Immature natural killer cell (primary cell): Measurements from ENCODE around the gene ATP11C. TPM values are rescaled to one million over a fixed set of nuclear protein-coding genes. Genes with fewer than 3 reads are reported as not detected.
A peak's percentile ranks its signal among the peaks of the same experiment; 100 is the strongest.

Experiments used
- DNase-seq, 3 donors: peaks; one replicate each; pipeline ENCODE4 v3.0.0; 2022; ENCODE audit warnings: mixed read lengths in 1 of 3
- H3K27ac Mint-ChIP-seq, 6 donors: one replicate each; pipeline ENCODE4 v1.8.0; 2020; ENCODE audit warnings: mixed read lengths in 6 of 6, mild to moderate bottlenecking in 5 of 6, inconsistent platforms in 4 of 6, moderate library complexity in 3 of 6
- H3K27me3 Mint-ChIP-seq, 3 donors: one replicate each; pipeline ENCODE4 v1.8.0; 2020 to 2021; ENCODE audit warnings: low read depth in 3 of 3, mild to moderate bottlenecking in 3 of 3, mixed read lengths in 3 of 3, moderate library complexity in 3 of 3, inconsistent platforms in 1 of 3
- H3K36me3 Mint-ChIP-seq, 3 donors: one replicate each; pipeline ENCODE4 v1.8.0; 2020; ENCODE audit warnings: mixed read lengths in 3 of 3, inconsistent platforms in 2 of 3, mild to moderate bottlenecking in 2 of 3
- H3K4me1 Mint-ChIP-seq, 2 donors: one replicate each; pipeline ENCODE4 v1.8.0; 2020; ENCODE audit warnings: inconsistent platforms in 2 of 2, mild to moderate bottlenecking in 2 of 2, mixed read lengths in 2 of 2, moderate library complexity in 1 of 2
- H3K4me3 Mint-ChIP-seq, 5 donors: one replicate each; pipeline ENCODE4 v1.8.0; 2020; ENCODE audit warnings: mild to moderate bottlenecking in 5 of 5, mixed read lengths in 5 of 5, inconsistent platforms in 3 of 5, moderate library complexity in 3 of 5
- H3K9me3 Mint-ChIP-seq, 6 donors: one replicate each; pipeline ENCODE4 v1.8.0; 2020; ENCODE audit warnings: mild to moderate bottlenecking in 6 of 6, mixed read lengths in 6 of 6, inconsistent platforms in 4 of 6, moderate library complexity in 3 of 6
- polyA plus RNA-seq, 3 donors: library from polyadenylated mRNA; unstranded; fragments of 300-500 nt; fragmentation: Illumina TruSeq; gene quantifications; one replicate each; pipeline ENCODE4 v1.2.3, GENCODE V29; 2021

ATP11C gene
- polyA plus RNA-seq, 3 donors from 2014 or later, result 1.5 to 3.6 (median 2.9) TPM

GRCh38 chrX:139831675-139832456, 101.0 kb downstream of the ATP11C start:
- H3K27ac Mint-ChIP-seq, result peak overlapping the region; percentile 4 to 63 (median 54)
- no peak for DNase-seq
- no peaks in the 10 kb centered on the region for H3K9me3 Mint-ChIP-seq
- H3K4me3 Mint-ChIP-seq, result peak overlapping the region in 4 of 5 donors; percentile 18 to 63 (median 31)
- no peaks in the 10 kb centered on the region for H3K36me3 Mint-ChIP-seq
- peaks cover 25 to 37% of the 10 kb centered on the region in 2 donors for H3K4me1 Mint-ChIP-seq
- peaks cover 0 to 3% (median 2%) of the 10 kb centered on the region in 3 donors for H3K27me3 Mint-ChIP-seq

GRCh38 chrX:139831017-139831416, 101.8 kb downstream of the ATP11C start:
- H3K36me3 Mint-ChIP-seq, result no peaks in the 10 kb centered on the region
- H3K4me1 Mint-ChIP-seq, result peaks cover 25 to 37% of the 10 kb centered on the region in 2 donors
- H3K9me3 Mint-ChIP-seq, result no peaks in the 10 kb centered on the region
- H3K27ac Mint-ChIP-seq, result peak overlapping the region in 4 of 6 donors; percentile 20 to 63 (median 50)
- H3K27me3 Mint-ChIP-seq, result peaks cover 0 to 3% (median 2%) of the 10 kb centered on the region in 3 donors
- DNase-seq, result no peak
- peak overlapping the region in 3 of 5 donors; percentile 3 to 32 (median 12) for H3K4me3 Mint-ChIP-seq

GRCh38 chrX:139828830-139829229, 104.0 kb downstream of the ATP11C start:
- no peak for DNase-seq
- Mint-ChIP-seq H3K36me3 (no peaks in the 10 kb centered on the region), H3K9me3 (no peaks in the 10 kb centered on the region), H3K4me3 (no peak overlapping the region), H3K27ac (no peak overlapping the region), H3K4me1 (peaks cover 25 to 37% of the 10 kb centered on the region in 2 donors), H3K27me3 (peaks cover 0 to 3% (median 0%) of the 10 kb centered on the region in 3 donors)

- DNase-seq, result no peak
- H3K4me3 Mint-ChIP-seq, result no peak overlapping the region
- H3K36me3 Mint-ChIP-seq, result no peaks in the 10 kb centered on the region
- peaks cover 25 to 37% of the 10 kb centered on the region in 2 donors for H3K4me1 Mint-ChIP-seq
- no peak overlapping the region for H3K27ac Mint-ChIP-seq
- peaks cover 0 to 3% (median 0%) of the 10 kb centered on the region in 3 donors for H3K27me3 Mint-ChIP-seq
- H3K9me3 Mint-ChIP-seq, result no peaks in the 10 kb centered on the region
These were observed 104.8 kb downstream of the ATP11C start for GRCh38 chrX:139828033-139828432.

- peaks cover 0 to 3% (median 0%) of the 10 kb centered on the region in 3 donors for H3K27me3 Mint-ChIP-seq
- H3K36me3 Mint-ChIP-seq, result no peaks in the 10 kb centered on the region
- H3K4me1 Mint-ChIP-seq, result peaks cover 17 to 21% of the 10 kb centered on the region in 2 donors
- no peak for DNase-seq
- H3K9me3 Mint-ChIP-seq, result no peaks in the 10 kb centered on the region
- H3K27ac Mint-ChIP-seq, result no peak overlapping the region
- no peak overlapping the region for H3K4me3 Mint-ChIP-seq
These were observed 106.5 kb downstream of the ATP11C start for GRCh38 chrX:139826065-139827044.

- Mint-ChIP-seq H3K4me1 (peaks cover 9 to 14% of the 10 kb centered on the region in 2 donors), H3K9me3 (no peaks in the 10 kb centered on the region), H3K27me3 (peaks cover 0 to 3% (median 0%) of the 10 kb centered on the region in 3 donors), H3K4me3 (no peak overlapping the region), H3K36me3 (no peaks in the 10 kb centered on the region), H3K27ac (peak overlapping the region in 2 of 6 donors; percentile 17 to 34)
- DNase-seq, result no peak
These were observed 107.2 kb downstream of the ATP11C start for GRCh38 chrX:139825618-139826017.

- no peak overlapping the region for H3K27ac Mint-ChIP-seq
- H3K4me3 Mint-ChIP-seq, result no peak overlapping the region
- DNase-seq, result no peak
- no peaks in the 10 kb centered on the region for H3K9me3 Mint-ChIP-seq
- H3K36me3 Mint-ChIP-seq, result no peaks in the 10 kb centered on the region
- peaks cover 4 to 6% of the 10 kb centered on the region in 2 donors for H3K4me1 Mint-ChIP-seq
- H3K27me3 Mint-ChIP-seq, result peaks cover 0 to 2% (median 0%) of the 10 kb centered on the region in 3 donors
These were observed 109.0 kb downstream of the ATP11C start for GRCh38 chrX:139823806-139824205.

GRCh38 chrX:139820358-139820984, 112.4 kb downstream of the ATP11C start:
- H3K4me3 Mint-ChIP-seq, result no peak overlapping the region
- H3K4me1 Mint-ChIP-seq, result peaks cover 15 to 19% of the 10 kb centered on the region in 2 donors
- peaks cover 4 to 16% (median 12%) of the 10 kb centered on the region in 3 donors for H3K36me3 Mint-ChIP-seq
- peaks cover 0 to 2% (median 0%) of the 10 kb centered on the region in 3 donors for H3K27me3 Mint-ChIP-seq
- H3K9me3 Mint-ChIP-seq, result no peaks in the 10 kb centered on the region
- no peak for DNase-seq
- no peak overlapping the region for H3K27ac Mint-ChIP-seq

GRCh38 chrX:139816204-139816603, 116.6 kb downstream of the ATP11C start:
- Mint-ChIP-seq H3K36me3 (peaks cover 4 to 29% (median 19%) of the 10 kb centered on the region in 3 donors), H3K27ac (peak overlapping the region in 2 of 6 donors; percentile 53 to 56), H3K4me1 (peaks cover 15 to 19% of the 10 kb centered on the region in 2 donors), H3K4me3 (no peak overlapping the region), H3K27me3 (peaks cover 0 to 3% (median 0%) of the 10 kb centered on the region in 3 donors), H3K9me3 (no peaks in the 10 kb centered on the region)
- no peak for DNase-seq

- peaks cover 15 to 19% of the 10 kb centered on the region in 2 donors for H3K4me1 Mint-ChIP-seq
- H3K27ac Mint-ChIP-seq, result peak overlapping the region in 1 of 6 donors; percentile 56
- H3K9me3 Mint-ChIP-seq, result no peaks in the 10 kb centered on the region
- no peak overlapping the region for H3K4me3 Mint-ChIP-seq
- DNase-seq, result no peak
- H3K36me3 Mint-ChIP-seq, result peaks cover 4 to 29% (median 19%) of the 10 kb centered on the region in 3 donors
- H3K27me3 Mint-ChIP-seq, result peaks cover 0 to 3% (median 0%) of the 10 kb centered on the region in 3 donors
These were observed 117.1 kb downstream of the ATP11C start for GRCh38 chrX:139815771-139816170.

- Mint-ChIP-seq H3K4me1 (peaks cover 11 to 15% of the 10 kb centered on the region in 2 donors), H3K9me3 (no peaks in the 10 kb centered on the region), H3K36me3 (peaks cover 4 to 24% (median 13%) of the 10 kb centered on the region in 3 donors), H3K27me3 (peaks cover 0 to 2% (median 0%) of the 10 kb centered on the region in 3 donors), H3K4me3 (no peak overlapping the region), H3K27ac (peak overlapping the region in 2 of 6 donors; percentile 13 to 47)
- DNase-seq, result no peak
These were observed 120.8 kb downstream of the ATP11C start for GRCh38 chrX:139811942-139812629.

- no peak for DNase-seq
- Mint-ChIP-seq H3K4me1 (peaks cover 0 to 7% of the 10 kb centered on the region in 2 donors), H3K4me3 (no peak overlapping the region), H3K27ac (no peak overlapping the region), H3K9me3 (no peaks in the 10 kb centered on the region), H3K27me3 (peaks cover 0 to 2% (median 0%) of the 10 kb centered on the region in 3 donors), H3K36me3 (peaks cover 0 to 23% (median 13%) of the 10 kb centered on the region in 3 donors)
These were observed 128.4 kb downstream of the ATP11C start for GRCh38 chrX:139804482-139804881.
